HepG2 (cell line): Measurements from ENCODE around the gene PCED1B. TPM values are rescaled to one million over a fixed set of nuclear protein-coding genes. Genes with fewer than 3 reads are reported as not detected.
A peak's percentile ranks its signal among the peaks of the same experiment; 100 is the strongest.

Experiments used
- ATF7-NPFF ChIP-seq: sonication (generic); formaldehyde crosslinking; IDR thresholded peaks from 2 replicates; pipeline ENCODE4 v1.8.1; 2023; ENCODE audit warnings: mild to moderate bottlenecking, low read depth, missing genetic modification reagents, moderate library complexity
- CREBL2 ChIP-seq: sonication (generic); formaldehyde crosslinking; IDR thresholded peaks from 2 replicates; pipeline ENCODE4 v1.8.1; 2023; ENCODE audit warnings: missing genetic modification reagents, mild to moderate bottlenecking, borderline replicate concordance
- ELK4 ChIP-seq: sonication (generic); formaldehyde crosslinking; IDR thresholded peaks from 2 replicates; pipeline ENCODE4 v1.9.0; 2021; ENCODE audit warnings: missing genetic modification reagents, borderline replicate concordance
- HNF1A ChIP-seq, 2 experiments: sonication (generic) in 1 of 2; formaldehyde crosslinking in 1 of 2; IDR thresholded peaks; 2 replicates each; pipeline versions ENCODE4 v1.4.0 to v1.6.1; 2016 to 2020; ENCODE audit warnings: borderline replicate concordance in 1 of 2, low read depth in 1 of 2, mild to moderate bottlenecking in 1 of 2, missing genetic modification reagents in 1 of 2
- HNRNPL ChIP-seq: fragments of 200-400 bp; formaldehyde crosslinking; IDR thresholded peaks from 2 replicates; pipeline ENCODE4 v1.6.1; 2017; ENCODE audit warnings: mild to moderate bottlenecking, low read depth, low read length
- IKZF1 ChIP-seq: fragments of 450-650 bp; IDR thresholded peaks from 2 replicates; pipeline ENCODE4 v1.7.1; 2016
- KLF13 ChIP-seq: sonication (generic); formaldehyde crosslinking; IDR thresholded peaks from 2 replicates; pipeline ENCODE4 v1.4.0; 2020; ENCODE audit warnings: mild to moderate bottlenecking, missing genetic modification reagents
- MAX ChIP-seq: IDR thresholded peaks from 2 replicates; pipeline ENCODE4 v1.6.1; 2012; ENCODE audit warnings: inconsistent platforms
- MXD4 ChIP-seq: IDR thresholded peaks from 2 replicates; pipeline ENCODE4 v1.6.1; 2016; ENCODE audit warnings: mild to moderate bottlenecking, missing biosample characterization, missing genetic modification reagents
- RNF2 ChIP-seq: fragments of 450-650 bp; conservative IDR thresholded peaks from 2 replicates; pipeline ENCODE4 v1.6.1; 2016; ENCODE audit warnings: low read depth
- SNAPC2 ChIP-seq: sonication (generic); formaldehyde crosslinking; IDR thresholded peaks from 2 replicates; pipeline ENCODE4 v1.8.1; 2022; ENCODE audit warnings: mild to moderate bottlenecking, missing genetic modification reagents
- SP1 ChIP-seq, 2 experiments: fragments of 450-650 bp in 1 of 2; sonication (generic) in 1 of 2; formaldehyde crosslinking in 1 of 2; IDR thresholded peaks; 2 replicates each; pipeline versions ENCODE4 v1.4.0 to v1.6.1; 2016 to 2020; ENCODE audit warnings: missing genetic modification reagents in 1 of 2
- TCF7 ChIP-seq: sonication (generic); IDR thresholded peaks from 2 replicates; pipeline ENCODE4 v1.6.1; 2016; ENCODE audit warnings: antibody characterized with exemption, low read depth
- TFAP4 ChIP-seq: sonication (generic); IDR thresholded peaks from 2 replicates; pipeline ENCODE4 v1.6.1; 2016; ENCODE audit warnings: low read depth, borderline replicate concordance
- ZBTB38 ChIP-seq: sonication (generic); formaldehyde crosslinking; IDR thresholded peaks from 2 replicates; pipeline ENCODE4 v1.5.1; 2020; ENCODE audit warnings: mild to moderate bottlenecking, missing genetic modification reagents
- ZNF142 ChIP-seq: sonication (generic); formaldehyde crosslinking; IDR thresholded peaks from 2 replicates; pipeline ENCODE4 v1.4.0; 2020; ENCODE audit warnings: missing genetic modification reagents
- ZNF333 ChIP-seq: sonication (generic); formaldehyde crosslinking; IDR thresholded peaks from 2 replicates; pipeline ENCODE4 v1.4.0; 2020; ENCODE audit warnings: mild to moderate bottlenecking, missing genetic modification reagents, borderline replicate concordance
- ZNF562 ChIP-seq: sonication (generic); formaldehyde crosslinking; IDR thresholded peaks from 2 replicates; pipeline ENCODE4 v1.8.0; 2022; ENCODE audit warnings: missing genetic modification reagents, borderline replicate concordance
- polyA plus RNA-seq, 8 experiments: library from polyadenylated mRNA; depleted of rRNA in 3 of 8; stranded (reverse) in 7 of 8; unstranded in 1 of 8; fragments of >200 nt; fragmentation: Illumina TruSeq in 4 of 8; extraction: Trizol in 4 of 8; gene quantifications; 2 replicates each; pipeline versions ENCODE4 v1.2.1 to v1.2.3, GENCODE V29; 2011 to 2016; ENCODE audit warnings: low read depth in 4 of 8, missing spikeins in 1 of 8, mixed read lengths in 1 of 8; ENCODE audit not compliant: insufficient read depth in 1 of 8
- total RNA-seq, 5 experiments: library from RNA; depleted of rRNA; stranded (reverse); fragments of >200 nt; fragmentation: Illumina TruSeq; extraction: Trizol; gene quantifications; 2 replicates each; pipeline ENCODE4 v1.2.3, GENCODE V29; 2016; ENCODE audit warnings: low read depth in 1 of 5

The PCED1B gene
- total and polyA plus RNA-seq, 2 of the 13 experiments (the other 11 are each of a cell fraction or from before 2014, with no cell fraction given) = 0.11 to 0.37 TPM

GRCh38 chr12:47223848-47224213 lies 144.4 kb downstream of the PCED1B start (continued):
- TF ChIP-seq HNF1A (IDR thresholded peaks at IDR 0.05; ENCODE audit: low read depth) (no peak), HNF1A (CRISPR knock-in tag; IDR thresholded peaks at IDR 0.05; ENCODE audit: borderline replicate concordance) (no peak), TCF7 (no peak), IKZF1 (no peak), ZNF333 (no peak), ZBTB38 (CRISPR knock-in tag) (no peak), MAX (peak; percentile 40; the same call in 1 of the 2 replicates), ZNF562 (no peak), RNF2 (no peak), ELK4 (CRISPR knock-in tag) (no peak), ZNF142 (CRISPR knock-in tag) (no peak), SNAPC2 (CRISPR knock-in tag) (no peak), CREBL2 (CRISPR knock-in tag) (no peak), TFAP4 (peak; percentile 59; the same call in 1 of the 2 replicates), MXD4 (CRISPR knock-in tag) (no peak), KLF13 (CRISPR knock-in tag) (no peak), SP1 (IDR thresholded peaks at IDR 0.05) (no peak), SP1 (CRISPR knock-in tag; IDR thresholded peaks at IDR 0.05) (no peak), ATF7-NPFF (CRISPR knock-in tag) (no peak), HNRNPL (no peak)
